Measurements from ENCODE around the gene SMARCD2.

SMARCD2 gene

DNA sequence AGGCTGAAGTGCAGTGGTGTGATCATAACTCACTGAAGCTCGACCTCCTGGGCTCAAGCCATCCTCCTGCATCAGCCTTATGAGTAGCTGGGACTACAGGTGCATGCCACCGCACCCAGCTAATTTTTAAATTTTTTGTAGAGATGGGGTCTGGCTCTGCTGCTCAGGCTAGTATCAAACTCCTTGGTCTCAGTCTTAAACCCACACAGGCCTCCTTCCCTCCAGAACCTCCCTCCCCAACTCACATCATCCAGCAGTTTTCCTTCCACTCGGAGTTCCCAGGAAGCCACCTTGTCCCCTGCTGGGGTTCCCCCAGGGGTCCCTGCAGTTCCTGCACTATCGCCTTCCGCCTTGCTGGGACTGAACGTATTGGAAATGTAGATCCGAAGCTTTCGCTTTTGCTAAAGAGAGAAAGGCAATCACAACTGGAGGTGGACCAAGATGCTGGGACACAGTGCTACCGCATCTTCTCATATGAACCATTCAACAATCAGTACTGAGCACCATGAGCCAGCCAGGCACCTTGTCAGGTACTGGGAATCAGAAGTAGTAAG lies 7.2 kb downstream of the SMARCD2 start:
- TF ChIP-seq, protein P1, sequence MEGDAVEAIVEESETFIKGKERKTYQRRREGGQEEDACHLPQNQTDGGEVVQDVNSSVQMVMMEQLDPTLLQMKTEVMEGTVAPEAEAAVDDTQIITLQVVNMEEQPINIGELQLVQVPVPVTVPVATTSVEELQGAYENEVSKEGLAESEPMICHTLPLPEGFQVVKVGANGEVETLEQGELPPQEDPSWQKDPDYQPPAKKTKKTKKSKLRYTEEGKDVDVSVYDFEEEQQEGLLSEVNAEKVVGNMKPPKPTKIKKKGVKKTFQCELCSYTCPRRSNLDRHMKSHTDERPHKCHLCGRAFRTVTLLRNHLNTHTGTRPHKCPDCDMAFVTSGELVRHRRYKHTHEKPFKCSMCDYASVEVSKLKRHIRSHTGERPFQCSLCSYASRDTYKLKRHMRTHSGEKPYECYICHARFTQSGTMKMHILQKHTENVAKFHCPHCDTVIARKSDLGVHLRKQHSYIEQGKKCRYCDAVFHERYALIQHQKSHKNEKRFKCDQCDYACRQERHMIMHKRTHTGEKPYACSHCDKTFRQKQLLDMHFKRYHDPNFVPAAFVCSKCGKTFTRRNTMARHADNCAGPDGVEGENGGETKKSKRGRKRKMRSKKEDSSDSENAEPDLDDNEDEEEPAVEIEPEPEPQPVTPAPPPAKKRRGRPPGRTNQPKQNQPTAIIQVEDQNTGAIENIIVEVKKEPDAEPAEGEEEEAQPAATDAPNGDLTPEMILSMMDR (IDR thresholded peaks at IDR 0.05; ENCODE audit: control insufficient read depth, extremely low read depth, insufficient read depth): no peak
- H3K4me3 ChIP-seq (ENCODE audit: low read depth, low read length): no peak overlapping the region

DNA sequence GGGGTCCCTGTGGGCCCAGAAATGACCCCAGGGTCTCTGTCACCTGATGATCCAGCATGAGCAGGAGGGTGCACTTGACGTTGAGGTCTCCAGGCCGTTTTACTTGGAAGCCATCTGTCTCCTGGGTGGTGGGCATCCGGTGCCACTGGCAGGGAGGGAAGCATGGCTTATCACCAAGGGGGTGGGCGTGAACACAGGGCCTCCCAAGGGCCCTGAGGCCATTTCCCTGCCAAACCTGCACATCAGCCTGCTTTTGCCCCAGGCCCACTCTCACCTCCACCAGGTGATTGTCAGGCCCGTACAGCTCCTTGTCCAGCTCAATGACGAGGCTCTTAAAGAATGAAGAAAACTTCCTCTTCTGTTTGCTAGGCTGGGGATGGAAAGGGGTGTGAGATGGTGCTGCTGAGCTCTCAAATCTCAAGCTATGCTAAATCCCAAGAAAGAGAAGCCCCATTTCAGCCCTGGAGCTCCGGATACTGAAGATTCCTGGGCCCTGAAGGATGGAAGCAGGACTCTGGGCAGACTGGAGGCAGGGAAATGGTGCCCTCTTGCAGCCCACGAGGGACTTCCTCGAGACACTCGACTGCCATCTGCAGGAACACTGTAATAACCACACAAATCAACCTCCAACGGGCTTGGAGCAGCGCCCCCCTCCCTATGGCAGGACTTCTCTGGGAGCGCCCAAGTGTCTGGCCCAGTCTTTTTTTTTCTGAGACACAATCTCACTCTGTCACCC lies 7.9 kb downstream of the SMARCD2 start:
- TF ChIP-seq, protein P1 (IDR thresholded peaks at IDR 0.05; ENCODE audit: control insufficient read depth, extremely low read depth, insufficient read depth): peak; percentile 90
- no peak for DNase-seq (ENCODE audit: low read depth)
- H3K4me3 ChIP-seq (ENCODE audit: low read depth, low read length): no peak overlapping the region

More for the DNA sequence above, 7.2 kb downstream of the SMARCD2 start:
- DNase-seq (ENCODE audit: low read depth): no peak

DNA sequence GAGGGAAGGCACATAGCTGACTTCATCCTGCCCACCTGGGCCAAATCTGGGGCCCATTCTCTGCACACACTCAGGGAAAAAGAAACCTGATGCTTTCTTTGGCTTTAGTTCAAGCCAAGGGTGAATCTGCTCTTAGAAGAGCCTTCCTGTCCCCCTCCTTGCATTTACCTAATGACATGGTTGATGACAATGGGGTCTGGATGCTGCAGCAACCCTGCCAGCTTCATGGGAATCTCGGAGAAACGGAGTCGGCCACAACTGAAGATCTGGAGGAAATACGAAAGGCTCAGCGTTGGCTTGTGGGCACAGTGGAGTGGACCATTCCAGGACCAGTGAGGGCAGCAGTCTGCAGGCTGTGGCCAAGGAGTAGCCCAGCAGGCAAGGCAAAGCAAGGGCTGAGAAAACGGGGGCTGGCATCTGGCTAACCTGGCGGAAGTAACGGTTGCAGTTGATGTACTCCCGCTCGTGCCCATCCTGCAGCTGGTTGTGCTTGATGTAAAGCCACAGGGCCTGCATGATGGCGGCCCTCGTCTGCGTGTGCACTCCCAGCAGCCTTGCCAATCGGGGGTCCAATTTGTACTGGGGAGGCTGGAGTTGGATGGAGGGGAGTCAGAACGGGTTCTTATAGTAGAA lies 8.6 kb downstream of the SMARCD2 start:
- TF ChIP-seq, protein P1 (IDR thresholded peaks at IDR 0.05; ENCODE audit: control insufficient read depth, extremely low read depth, insufficient read depth): no peak
- H3K4me3 ChIP-seq (ENCODE audit: low read depth, low read length): no peak overlapping the region
- no peak for DNase-seq (ENCODE audit: low read depth)

DNA sequence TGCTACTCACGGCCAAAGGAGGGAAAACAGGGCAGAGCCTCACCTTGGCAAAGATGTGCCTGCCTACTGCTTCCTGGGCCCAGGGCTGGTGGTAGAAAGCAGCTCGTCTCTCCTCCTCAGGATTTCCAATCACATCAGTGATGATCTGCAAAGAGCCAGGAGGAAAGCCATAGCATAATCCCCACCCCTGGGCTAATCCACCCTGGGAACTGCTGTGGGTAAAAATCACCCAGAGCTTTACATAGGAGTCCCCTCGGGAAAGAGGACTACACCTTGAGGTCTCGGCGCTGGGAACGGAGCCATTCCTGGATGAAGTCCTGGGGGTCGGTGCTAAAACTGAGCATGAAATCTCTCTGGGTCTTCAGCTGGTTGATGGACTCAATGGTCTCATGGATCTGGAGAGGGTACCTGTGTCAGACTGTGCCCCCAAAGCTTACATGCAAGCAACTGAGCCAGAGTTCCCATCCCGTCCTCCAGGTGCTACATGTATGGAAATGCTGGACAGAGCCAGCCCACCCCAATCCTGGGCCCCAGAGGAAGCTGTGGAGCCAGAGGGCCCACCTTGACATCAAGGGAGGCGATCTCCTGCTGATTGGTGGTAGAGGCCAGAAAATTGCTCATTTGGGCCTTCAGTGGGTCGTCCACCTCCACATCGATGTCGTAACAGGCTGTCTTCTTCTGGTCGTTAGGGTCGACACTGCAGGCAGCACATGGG lies 9.3 kb downstream of the SMARCD2 start:
- TF ChIP-seq, protein P1 (IDR thresholded peaks at IDR 0.05; ENCODE audit: control insufficient read depth, extremely low read depth, insufficient read depth): no peak
- H3K4me3 ChIP-seq (ENCODE audit: low read depth, low read length): no peak overlapping the region
- DNase-seq (ENCODE audit: low read depth): no peak

DNA sequence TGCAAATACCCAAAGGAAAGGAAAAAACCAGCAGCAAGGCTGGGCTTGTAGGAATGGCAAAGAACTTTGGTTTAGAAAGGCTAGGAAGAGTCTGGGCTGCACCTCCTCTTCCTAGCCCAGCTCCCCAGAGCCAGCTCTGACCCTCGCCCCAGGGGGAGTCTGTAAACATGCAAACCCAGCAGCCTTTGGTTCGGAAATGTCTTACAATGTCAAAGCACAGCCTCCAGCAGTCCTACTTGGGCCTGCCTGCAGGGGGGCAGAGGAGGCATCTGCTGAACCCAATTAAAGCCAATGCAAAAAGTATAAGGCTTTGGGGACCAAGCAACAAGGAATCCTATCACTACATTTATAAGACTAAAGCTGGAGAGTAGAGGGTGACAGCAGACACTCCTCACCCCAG lies 10.0 kb downstream of the SMARCD2 start:
- H3K4me3 ChIP-seq (ENCODE audit: low read depth, low read length): no peak overlapping the region
- TF ChIP-seq, protein P1 (IDR thresholded peaks at IDR 0.05; ENCODE audit: control insufficient read depth, extremely low read depth, insufficient read depth): no peak
- no peak for DNase-seq (ENCODE audit: low read depth)

DNA sequence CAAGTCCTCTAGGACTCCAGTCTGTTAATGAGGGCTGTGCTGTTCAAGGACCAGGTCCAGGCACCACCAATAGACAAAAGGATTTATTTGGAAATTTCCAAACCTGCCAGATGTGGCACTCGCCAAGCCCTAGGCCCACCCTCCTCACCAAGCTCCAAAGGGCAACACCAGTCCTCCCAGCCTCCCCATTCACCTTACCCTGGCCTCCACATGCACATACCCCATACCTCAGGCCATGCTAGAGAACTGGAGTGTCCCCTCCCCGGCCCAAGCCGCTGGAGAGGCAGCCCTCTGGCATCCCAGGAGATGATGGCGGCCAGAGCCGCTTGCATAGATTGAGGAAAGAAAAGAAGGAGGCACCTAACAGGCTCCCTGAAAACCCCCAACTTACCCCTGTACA lies 10.5 kb downstream of the SMARCD2 start:
- TF ChIP-seq, protein P1 (IDR thresholded peaks at IDR 0.05; ENCODE audit: control insufficient read depth, extremely low read depth, insufficient read depth): no peak
- H3K4me3 ChIP-seq (ENCODE audit: low read depth, low read length): no peak overlapping the region
- no peak for DNase-seq (ENCODE audit: low read depth)

Measured in LNCaP clone FGC (cell line).